Subcutaneous adipose tissue (tissue), 4 donors: ENCODE data around the gene RFX1. TPM values are rescaled to one million over a fixed set of nuclear protein-coding genes. Genes with fewer than 3 reads are reported as not detected.

Source experiments
- total RNA-seq, 4 donors: library from RNA; depleted of rRNA; stranded (reverse); fragments of >200 nt; gene quantifications; one replicate each; pipeline ENCODE4 v1.1.0, GENCODE V29; 2016
- TF ChIP-seq, protein P1 (sequence below): fragments of 450-650 bp; IDR thresholded peaks from one replicate; pipeline ENCODE4 v1.5.1; 2016; ENCODE audit warnings: low read depth, mild to moderate bottlenecking, control low read depth, antibody characterized with exemption, moderate library complexity

Gene RFX1
- total RNA-seq, 4 donors from 2014 or later, result 2.2 to 4.1 (median 2.2) TPM

DNA sequence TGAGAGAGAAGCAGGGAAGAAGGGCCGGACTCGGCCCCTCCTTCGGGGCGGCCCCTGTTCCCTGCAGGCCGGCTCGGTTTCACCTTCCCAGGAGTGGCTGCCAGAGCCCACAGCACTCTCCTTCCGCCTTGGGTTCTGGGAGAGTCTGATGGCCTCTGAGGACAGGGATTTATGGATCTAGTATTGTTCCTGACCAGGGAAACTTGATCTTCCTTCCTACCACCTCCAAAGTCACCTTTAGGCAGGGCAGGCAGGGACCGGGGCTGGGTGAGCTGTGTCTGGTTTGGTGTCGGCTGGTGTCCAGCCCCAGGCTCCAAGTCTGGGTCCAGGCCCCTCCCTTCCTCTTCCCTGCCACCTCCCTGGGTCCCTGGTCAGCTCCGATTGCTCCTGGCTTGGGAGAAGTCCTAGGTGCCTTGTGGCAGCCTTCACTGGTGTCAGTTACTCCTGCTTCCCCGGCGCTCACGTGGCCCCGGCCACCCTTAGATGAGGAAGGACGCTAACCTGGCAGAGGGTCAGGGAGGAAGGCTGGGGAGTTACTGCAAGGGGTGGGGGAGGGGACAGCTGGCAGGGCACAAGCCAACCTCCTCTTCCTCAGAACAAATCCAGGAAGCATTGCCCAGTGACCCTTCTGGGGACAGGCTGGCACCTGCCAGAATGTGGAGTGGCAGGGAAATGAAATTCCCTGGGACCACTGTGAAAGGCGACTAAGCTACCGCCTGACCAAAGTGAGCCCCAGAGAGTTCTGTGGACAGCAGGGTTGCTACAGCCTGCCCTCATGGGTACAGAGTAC, 18.8 kb downstream of the RFX1 start:
- TF ChIP-seq, protein P1, sequence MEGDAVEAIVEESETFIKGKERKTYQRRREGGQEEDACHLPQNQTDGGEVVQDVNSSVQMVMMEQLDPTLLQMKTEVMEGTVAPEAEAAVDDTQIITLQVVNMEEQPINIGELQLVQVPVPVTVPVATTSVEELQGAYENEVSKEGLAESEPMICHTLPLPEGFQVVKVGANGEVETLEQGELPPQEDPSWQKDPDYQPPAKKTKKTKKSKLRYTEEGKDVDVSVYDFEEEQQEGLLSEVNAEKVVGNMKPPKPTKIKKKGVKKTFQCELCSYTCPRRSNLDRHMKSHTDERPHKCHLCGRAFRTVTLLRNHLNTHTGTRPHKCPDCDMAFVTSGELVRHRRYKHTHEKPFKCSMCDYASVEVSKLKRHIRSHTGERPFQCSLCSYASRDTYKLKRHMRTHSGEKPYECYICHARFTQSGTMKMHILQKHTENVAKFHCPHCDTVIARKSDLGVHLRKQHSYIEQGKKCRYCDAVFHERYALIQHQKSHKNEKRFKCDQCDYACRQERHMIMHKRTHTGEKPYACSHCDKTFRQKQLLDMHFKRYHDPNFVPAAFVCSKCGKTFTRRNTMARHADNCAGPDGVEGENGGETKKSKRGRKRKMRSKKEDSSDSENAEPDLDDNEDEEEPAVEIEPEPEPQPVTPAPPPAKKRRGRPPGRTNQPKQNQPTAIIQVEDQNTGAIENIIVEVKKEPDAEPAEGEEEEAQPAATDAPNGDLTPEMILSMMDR, result no peak

DNA sequence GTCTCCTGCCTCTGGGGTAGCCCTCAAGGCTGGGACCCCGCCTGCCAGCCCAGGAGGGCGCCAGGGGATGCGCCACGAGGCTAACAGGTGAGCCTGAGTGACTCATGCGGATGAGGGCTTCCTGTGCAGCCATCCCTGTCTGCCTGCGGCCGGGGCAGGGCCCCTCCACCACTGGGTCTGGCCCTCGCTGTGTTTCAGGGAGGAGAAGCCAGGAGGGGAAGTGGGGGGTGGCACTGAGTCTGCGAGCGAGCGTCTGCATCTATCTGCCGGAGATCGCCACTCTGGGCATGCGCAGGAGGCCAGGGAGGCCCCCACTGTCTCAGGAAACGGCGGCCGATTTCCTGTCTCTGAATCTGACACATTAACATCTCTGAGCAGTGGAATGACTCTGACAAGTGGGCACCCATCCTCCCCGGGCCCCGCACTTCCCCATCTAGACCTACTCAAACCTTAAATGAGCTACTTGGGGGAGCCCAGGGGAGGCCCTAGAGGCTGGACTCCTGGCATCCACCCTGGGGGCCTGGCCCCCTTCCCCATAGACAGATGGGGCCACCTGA, 19.7 kb downstream of the RFX1 start:
- TF ChIP-seq, protein P1, result no peak

DNA sequence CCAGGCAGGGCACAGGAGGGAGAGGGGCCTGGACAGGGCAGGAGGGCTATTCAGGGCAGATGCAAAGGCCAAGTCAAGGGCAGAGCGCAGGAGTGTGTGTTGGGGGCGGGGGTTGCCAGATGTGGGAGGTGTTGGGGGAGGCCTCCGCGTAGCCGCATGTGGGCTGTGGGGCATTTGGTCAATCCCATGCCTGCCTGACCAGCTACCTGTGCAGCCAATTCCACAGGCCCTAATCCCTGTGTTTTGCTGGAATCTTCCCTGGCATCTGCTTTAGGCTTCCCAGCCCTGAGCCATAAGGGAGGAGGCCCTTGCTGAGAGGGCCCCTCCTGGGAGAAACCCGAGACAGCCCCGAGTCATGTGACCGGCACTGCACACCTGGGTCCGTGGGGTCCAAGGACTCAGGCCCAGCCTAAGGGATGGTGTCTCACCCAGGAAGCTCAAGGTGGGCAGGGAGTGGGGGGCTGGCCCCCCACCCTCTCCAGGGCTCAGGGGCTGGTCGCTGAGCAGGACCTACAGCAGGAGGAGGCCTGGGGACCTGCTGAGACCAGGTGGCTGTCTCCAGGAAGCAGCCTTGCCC, 20.3 kb downstream of the RFX1 start:
- TF ChIP-seq, protein P1, result no peak

DNA sequence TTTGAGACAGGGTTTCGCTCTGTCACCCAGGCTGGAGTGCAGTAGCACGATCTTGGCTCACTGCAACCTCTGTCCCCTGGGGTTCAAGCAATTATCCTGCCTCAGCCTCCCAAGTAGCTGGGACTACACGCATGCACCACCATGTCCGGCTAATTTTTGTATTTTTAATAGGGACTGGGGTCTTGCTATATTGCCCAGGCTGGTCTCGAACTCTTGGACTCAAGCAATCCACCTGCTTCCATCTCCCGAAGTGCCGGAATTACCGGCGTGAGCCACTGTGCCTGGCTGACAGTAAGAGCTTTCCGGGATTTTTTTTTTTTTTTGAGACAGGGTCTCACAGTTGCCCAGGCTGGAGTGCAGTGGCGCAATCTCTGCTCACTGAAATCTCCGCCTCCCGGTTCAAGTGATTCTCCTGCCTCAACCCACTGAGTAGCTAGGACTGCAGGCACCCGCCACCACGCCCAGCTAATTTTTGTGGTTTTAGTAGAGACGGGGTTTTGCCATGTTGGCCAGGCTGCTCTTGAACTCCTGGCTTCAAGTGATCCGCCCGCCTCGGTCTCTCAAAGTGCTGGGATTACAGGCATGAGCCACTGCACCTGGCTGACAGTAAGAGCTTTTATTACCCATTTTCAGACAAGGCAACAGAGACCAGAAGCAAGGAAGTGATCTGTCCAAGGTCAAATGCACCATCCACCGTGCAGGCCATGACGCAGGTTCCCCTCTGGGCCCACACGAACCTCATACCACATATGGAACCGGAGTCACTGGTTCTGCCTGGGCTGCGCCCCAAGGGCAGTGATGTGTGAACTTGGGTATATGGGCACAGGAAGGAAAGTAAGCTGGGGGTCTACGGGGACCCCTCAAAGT, 21.0 kb downstream of the RFX1 start:
- TF ChIP-seq, protein P1, result no peak

DNA sequence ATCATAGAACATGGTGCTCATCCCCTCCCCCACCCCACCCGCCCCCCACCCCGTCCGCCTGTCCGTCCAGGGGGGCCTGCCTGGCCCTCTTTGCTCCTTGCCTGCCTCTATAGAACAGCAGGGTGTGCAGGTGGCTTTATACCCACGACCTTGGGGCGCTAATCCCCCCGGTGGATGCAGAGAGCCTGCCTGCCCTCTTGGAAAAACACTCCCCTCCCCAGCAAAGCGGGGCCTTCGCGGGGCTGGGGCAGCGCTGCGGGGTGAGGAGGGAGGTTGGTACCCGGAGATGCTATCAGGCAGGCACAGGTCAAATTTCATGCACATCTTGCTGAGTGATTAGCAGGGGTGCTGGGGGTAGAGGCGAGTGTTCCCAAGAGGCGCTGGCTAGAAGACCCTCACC, 21.9 kb downstream of the RFX1 start:
- TF ChIP-seq, protein P1, result no peak

DNA sequence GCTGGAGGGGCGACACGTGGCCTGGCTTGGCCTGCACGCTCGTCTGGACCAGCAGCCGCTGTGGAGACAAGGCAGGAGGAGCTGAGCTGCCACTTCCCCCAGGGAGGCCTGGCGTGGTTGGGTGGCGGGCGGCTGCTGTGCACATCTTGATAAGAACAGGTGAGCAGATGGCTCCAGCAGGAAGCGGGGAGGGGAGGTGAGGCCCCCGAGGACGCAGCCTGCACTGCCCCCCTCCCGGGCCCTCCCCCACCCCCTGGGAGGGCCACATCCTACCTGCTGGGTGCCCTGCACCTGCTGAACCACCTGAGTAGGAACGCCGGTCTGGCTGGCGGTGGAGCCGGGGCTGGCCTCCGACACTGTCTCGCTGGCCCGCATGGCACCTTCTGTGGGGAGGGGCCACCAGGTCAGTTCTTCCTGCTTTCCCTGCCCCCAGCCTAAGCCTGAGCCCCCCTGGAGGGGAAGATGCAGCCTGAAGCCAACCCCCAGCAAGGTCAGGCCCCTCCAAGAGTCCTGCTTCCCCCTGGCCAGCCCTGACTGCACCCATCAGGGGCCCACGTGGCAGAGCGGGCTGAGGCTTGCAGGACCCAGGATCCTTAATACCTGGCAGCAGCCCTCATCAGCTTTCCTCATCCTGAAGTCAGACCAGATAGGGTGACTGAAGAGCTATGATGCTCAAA, 22.8 kb downstream of the RFX1 start:
- TF ChIP-seq, protein P1, result no peak
